HepG2 (cell line): ENCODE measurements around the gene NDUFA13. TPM values are rescaled to one million over a fixed set of nuclear protein-coding genes. Genes with fewer than 3 reads are reported as not detected.

Experiments used
- ATAC-seq: fragments of 200-7000 bp; cut with Tn5 transposase; 3 replicates; pipeline ENCODE4 v1.9.1; 2020; ENCODE audit warnings: mild to moderate bottlenecking, moderate library complexity
- BruUV-seq: library from RNA; stranded (reverse); fragments of 400-500 nt; replicated peaks from 2 replicates; lab custom pipeline; 2021; lab: Mats Ljungman, UMichigan
- CTCF ChIA-PET: fragments of 300-600 bp; formaldehyde crosslinking; extraction: SDS; loops from one replicate; lab custom pipeline; 2021; ENCODE audit warnings: low total read pairs, inconsistent platforms, low intra/inter-chr PET ratio; lab: Yijun Ruan, JAX
- POLR2A ChIA-PET: fragments of 350-600 bp; sonication (Branson Sonifier 250); formaldehyde crosslinking; loops from one replicate; lab custom pipeline; 2020; ENCODE audit warnings: antibody characterized with exemption, inconsistent platforms; lab: Yijun Ruan, JAX
- DNase-seq: peaks from one replicate; pipeline ENCODE4 v3.0.0-alpha.2; 2015; ENCODE audit warnings: low spot score
- FAIRE-seq: peaks from 3 replicates; lab custom pipeline; 2011; peaks lifted over from hg19 to GRCh38; lab: Jason Lieb, UNC
- H2AFZ ChIP-seq: one replicate; pipeline ENCODE4 v1.6.1; 2011; ENCODE audit warnings: low read length, inconsistent platforms
- H3K27ac ChIP-seq: fragments of 300-600 bp; 3 replicates; pipeline ENCODE4 v1.8.0; 2011; ENCODE audit warnings: mixed run types, mild to moderate bottlenecking, mixed read lengths, low read length, inconsistent platforms; ENCODE audit not compliant: insufficient read depth; ENCODE audit errors: extremely low read length
- H3K27me3 ChIP-seq, 2 experiments: fragments of 200-600 bp in 1 of 2; 2 replicates in 1 of 2; 3 replicates in 1 of 2; pipeline versions ENCODE4 v1.6.0 to v1.8.0; 2011; ENCODE audit warnings: low read length in 2 of 2, mild to moderate bottlenecking in 2 of 2, moderate library complexity in 2 of 2, inconsistent platforms in 1 of 2; ENCODE audit not compliant: insufficient read depth in 2 of 2, control insufficient read depth in 1 of 2
- H3K36me3 ChIP-seq, 2 experiments: fragments of 200-600 bp in 1 of 2; replicated peaks in 1 of 2; 2 replicates in 1 of 2; 3 replicates in 1 of 2; pipeline versions ENCODE4 v1.5.1 to v1.8.0; 2011; ENCODE audit warnings: low read length in 2 of 2, inconsistent platforms in 1 of 2; ENCODE audit not compliant: insufficient read depth in 2 of 2, control insufficient read depth in 1 of 2
- H3K4me1 ChIP-seq: 2 replicates; pipeline ENCODE4 v1.5.1; 2012; ENCODE audit warnings: low read length, inconsistent platforms; ENCODE audit not compliant: insufficient read depth
- H3K4me2 ChIP-seq: 2 replicates; pipeline ENCODE4 v1.6.0; 2011; ENCODE audit warnings: low read depth, low read length, inconsistent platforms
- H3K4me3 ChIP-seq, 3 experiments: fragments of 200-600 bp in 1 of 3; sonication (generic), shearing (Covaris generic) in 1 of 3; replicated peaks in 1 of 3; 2 replicates each; pipeline ENCODE4 v1.5.1; 2011 to 2016; ENCODE audit warnings: low read length in 3 of 3, inconsistent platforms in 2 of 3, low read depth in 2 of 3, mild to moderate bottlenecking in 2 of 3, control low read depth in 1 of 3, mixed read lengths in 1 of 3; ENCODE audit not compliant: insufficient read depth in 1 of 3
- H3K79me2 ChIP-seq: one replicate; pipeline ENCODE4 v1.6.1; 2011; ENCODE audit warnings: low read length, inconsistent platforms; ENCODE audit not compliant: insufficient read depth
- H3K9ac ChIP-seq: 2 replicates; pipeline ENCODE4 v1.6.0; 2011; ENCODE audit warnings: mild to moderate bottlenecking, low read depth, low read length, inconsistent platforms; ENCODE audit not compliant: insufficient read depth
- H3K9me3 ChIP-seq: 2 replicates; pipeline ENCODE4 v1.5.1; 2012; ENCODE audit warnings: mild to moderate bottlenecking, low read length
- H4K20me1 ChIP-seq: 2 replicates; pipeline ENCODE4 v1.6.0; 2011; ENCODE audit warnings: inconsistent platforms, mild to moderate bottlenecking, low read length, moderate library complexity; ENCODE audit not compliant: insufficient read depth
- ASH2L ChIP-seq: fragments of 300-600, 200-600 bp; sonication (generic); IDR thresholded peaks from 2 replicates; pipeline ENCODE4 v1.7.0; 2017; ENCODE audit warnings: low read depth, mild to moderate bottlenecking, moderate library complexity, mixed read lengths, low read length; ENCODE audit not compliant: insufficient read length
- ISL2 ChIP-seq: sonication (generic); formaldehyde crosslinking; IDR thresholded peaks from 2 replicates; pipeline ENCODE4 v1.5.0; 2020; ENCODE audit warnings: missing genetic modification reagents
- MAZ ChIP-seq, 2 experiments: sonication (generic) in 1 of 2; formaldehyde crosslinking in 1 of 2; IDR thresholded peaks; 2 replicates each; pipeline versions ENCODE4 v1.5.0 to v1.6.1; 2012 to 2020; ENCODE audit warnings: low read depth in 2 of 2, mild to moderate bottlenecking in 2 of 2, borderline replicate concordance in 1 of 2, improper control_type of control experiment in 1 of 2, low read length in 1 of 2, missing genetic modification reagents in 1 of 2, moderate library complexity in 1 of 2
- NFKB2 ChIP-seq: sonication (generic); formaldehyde crosslinking; IDR thresholded peaks from 2 replicates; pipeline ENCODE4 v1.4.0; 2020; ENCODE audit warnings: missing genetic modification reagents, borderline replicate concordance
- PLSCR1 ChIP-seq: sonication (generic); formaldehyde crosslinking; IDR thresholded peaks from 2 replicates; pipeline ENCODE4 v1.5.0; 2020; ENCODE audit warnings: missing genetic modification reagents, mild to moderate bottlenecking, borderline replicate concordance
- SCMH1 ChIP-seq: sonication (generic); formaldehyde crosslinking; IDR thresholded peaks from 2 replicates; pipeline ENCODE4 v1.9.0; 2021; ENCODE audit warnings: missing genetic modification reagents, mild to moderate bottlenecking, borderline replicate concordance
- SKIL ChIP-seq: sonication (generic); formaldehyde crosslinking; IDR thresholded peaks from 2 replicates; pipeline ENCODE4 v1.8.0; 2022; ENCODE audit warnings: missing genetic modification reagents, mild to moderate bottlenecking, moderate library complexity, borderline replicate concordance
- SOX5 ChIP-seq: IDR thresholded peaks from 2 replicates; pipeline ENCODE4 v1.6.1; 2016; ENCODE audit warnings: borderline replicate concordance
- TMF1 ChIP-seq: sonication (generic); formaldehyde crosslinking; IDR thresholded peaks from 2 replicates; pipeline ENCODE4 v1.8.1; 2022; ENCODE audit warnings: low read depth, missing genetic modification reagents
- ZBTB25 ChIP-seq: IDR thresholded peaks from 2 replicates; pipeline ENCODE4 v1.6.1; 2018; ENCODE audit warnings: missing genetic modification reagents
- ZBTB34 ChIP-seq: sonication (generic); formaldehyde crosslinking; IDR thresholded peaks from 2 replicates; pipeline ENCODE4 v1.8.0; 2022; ENCODE audit warnings: mild to moderate bottlenecking, missing genetic modification reagents
- ZFP90 ChIP-seq: sonication (generic); formaldehyde crosslinking; IDR thresholded peaks from 2 replicates; pipeline ENCODE4 v1.8.0; 2022; ENCODE audit warnings: missing genetic modification reagents, mild to moderate bottlenecking, inconsistent platforms, borderline replicate concordance
- ZNF556 ChIP-seq: sonication (generic); formaldehyde crosslinking; IDR thresholded peaks from 2 replicates; pipeline ENCODE4 v1.4.0; 2020; ENCODE audit warnings: mild to moderate bottlenecking, missing genetic modification reagents, borderline replicate concordance
- ZNF572 ChIP-seq: sonication (generic); formaldehyde crosslinking; IDR thresholded peaks from 2 replicates; pipeline ENCODE4 v1.5.1; 2020; ENCODE audit warnings: mild to moderate bottlenecking, missing genetic modification reagents
- ZNF709 ChIP-seq: sonication (generic); formaldehyde crosslinking; IDR thresholded peaks from 2 replicates; pipeline ENCODE4 v1.5.0; 2020; ENCODE audit warnings: mild to moderate bottlenecking, missing genetic modification reagents
- ZNF839 ChIP-seq: sonication (generic); formaldehyde crosslinking; IDR thresholded peaks from 2 replicates; pipeline ENCODE4 v1.4.0; 2020; ENCODE audit warnings: missing genetic modification reagents, mild to moderate bottlenecking, borderline replicate concordance
- ZSCAN22 ChIP-seq: sonication (generic); formaldehyde crosslinking; IDR thresholded peaks from 2 replicates; pipeline ENCODE4 v1.4.0; 2020; ENCODE audit warnings: mild to moderate bottlenecking, missing genetic modification reagents
- WGBS: methylation state at CpG from one replicate; pipeline ENCODE4 v1.1.6; 2017; ENCODE audit warnings: low lambda C conversion rate; 5-methylcytosine and 5-hydroxymethylcytosine counted together
- in situ Hi-C: cut with HindIII; loops from 2 replicates; pipeline ENCODE4 v1.10.0; 2017; ENCODE audit warnings: low pct_unique_long_range_greater_than_20kb; ENCODE audit not compliant: extremely low pct_ligation_motif_present
- intact Hi-C: fragments of 100-400 bp; cut with micrococcal nuclease; formaldehyde crosslinking; loops from one replicate; pipeline ENCODE4 v1.10.0; 2022; ENCODE audit not compliant: unreplicated experiment
- polyA plus RNA-seq, 8 experiments: library from polyadenylated mRNA; depleted of rRNA in 3 of 8; stranded (reverse) in 7 of 8; unstranded in 1 of 8; fragments of >200 nt; fragmentation: Illumina TruSeq in 4 of 8; extraction: Trizol in 4 of 8; gene quantifications; 2 replicates each; pipeline versions ENCODE4 v1.2.1 to v1.2.3, GENCODE V29; 2011 to 2016; ENCODE audit warnings: low read depth in 4 of 8, missing spikeins in 1 of 8, mixed read lengths in 1 of 8; ENCODE audit not compliant: insufficient read depth in 1 of 8
- total RNA-seq, 5 experiments: library from RNA; depleted of rRNA; stranded (reverse); fragments of >200 nt; fragmentation: Illumina TruSeq; extraction: Trizol; gene quantifications; 2 replicates each; pipeline ENCODE4 v1.2.3, GENCODE V29; 2016; ENCODE audit warnings: low read depth in 1 of 5

NDUFA13 gene
- total and polyA plus RNA-seq, 2 of the 13 experiments (the other 11 are each of a cell fraction or from before 2014, with no cell fraction given) = 337 to 366 TPM

GRCh38 chr19:19477705-19478383 lies 38.2 kb upstream of the NDUFA13 start:
- no peaks in the 10 kb centered on the region for H3K27me3 ChIP-seq
- no peak for ATAC-seq
- no peak for DNase-seq
- intact Hi-C loops = loop anchor here (2.0 kb wide), 1 partner anchor 53 kb away; no protein-coding TSS in a partner anchor
- no peak overlapping the region for H2AFZ ChIP-seq
- CTCF ChIA-PET = no interaction called here
- H4K20me1 ChIP-seq = peaks cover 4% of the 10 kb centered on the region; the same call in 1 of the 2 replicates
- in situ Hi-C loops = no loop called here
- peaks cover 33% of the 10 kb centered on the region for H3K79me2 ChIP-seq
- H3K9ac ChIP-seq = no peak overlapping the region
- no peak overlapping the region for H3K27ac ChIP-seq
- BruUV-seq = TSS peak; percentile 15
- H3K4me2 ChIP-seq = no peak overlapping the region
- TF ChIP-seq ISL2 (CRISPR knock-in tag) (no peak), SOX5 (CRISPR knock-in tag) (no peak), NFKB2 (no peak), ZBTB34 (CRISPR knock-in tag) (no peak), TMF1 (CRISPR knock-in tag) (no peak), ZNF839 (CRISPR knock-in tag) (no peak), ASH2L (no peak), MAZ (IDR thresholded peaks at IDR 0.05; ENCODE audit: borderline replicate concordance, low read depth, low read length) (no peak), MAZ (CRISPR knock-in tag; IDR thresholded peaks at IDR 0.05; ENCODE audit: low read depth) (no peak), PLSCR1 (CRISPR knock-in tag) (no peak), ZFP90 (no peak), ZNF572 (CRISPR knock-in tag) (no peak), ZNF556 (CRISPR knock-in tag) (no peak), ZSCAN22 (CRISPR knock-in tag) (no peak), ZNF709 (no peak), SKIL (CRISPR knock-in tag) (no peak), ZBTB25 (CRISPR knock-in tag) (no peak), SCMH1 (CRISPR knock-in tag) (no peak)
- no peak for FAIRE-seq
- POLR2A ChIA-PET = no interaction called here
- peaks cover 9 to 47% of the 10 kb centered on the region in 2 experiments for H3K36me3 ChIP-seq
- WGBS = 98% methylated on average over 10 of the region's 10 CpGs
- H3K4me1 ChIP-seq = no peaks in the 10 kb centered on the region
- H3K9me3 ChIP-seq = no peaks in the 10 kb centered on the region
- no peak overlapping the region for H3K4me3 ChIP-seq
